Measurements from ENCODE around the gene GTF2I. TPM values are rescaled to one million over a fixed set of nuclear protein-coding genes. Genes with fewer than 3 reads are reported as not detected.

The GTF2I gene
- total RNA-seq, 1 donor from 2014 or later, result 168 TPM

Other genes with a start within 250 kb of the GTF2I start
- 19.3 and 20.4 TPM in 2 replicates for gene GTF2IRD1, start 203.8 kb upstream of the GTF2I start, total RNA-seq
- not detected in 2 replicates for gene NCF1, start 116.3 kb downstream of the GTF2I start, total RNA-seq
- gene GTF2IRD2, start 193.9 kb downstream of the GTF2I start, total RNA-seq, result 4.8 and 5.3 TPM in 2 replicates